SK-N-SH treated with all-trans-retinoic acid at 6 μM for 48 hours (cell line): ENCODE measurements around the gene COL4A1.

Source experiments
- ATAC-seq: fragments of 200-7000 bp; cut with Tn5 transposase; 3 replicates; pipeline ENCODE4 v1.9.1; 2020; ENCODE audit warnings: mild to moderate bottlenecking, moderate library complexity
- BACH2 ChIP-seq: fragments of 250-450 bp; sonication (Bioruptor Pico); IDR thresholded peaks from 2 replicates; pipeline ENCODE4 v1.9.0; 2021; ENCODE audit warnings: mild to moderate bottlenecking, borderline replicate concordance
- CREB5 ChIP-seq: fragments of 250-450 bp; sonication (Bioruptor Pico); IDR thresholded peaks from 2 replicates; pipeline ENCODE4 v1.5.1; 2020; ENCODE audit warnings: low read depth, mild to moderate bottlenecking, moderate library complexity
- CSDC2 ChIP-seq: fragments of 250-450 bp; sonication (Bioruptor Pico); IDR thresholded peaks from 2 replicates; pipeline ENCODE4 v1.5.0; 2020; ENCODE audit warnings: mild to moderate bottlenecking, moderate library complexity
- CSRNP3 ChIP-seq: fragments of 250-450 bp; sonication (Bioruptor Pico); IDR thresholded peaks from 2 replicates; pipeline ENCODE4 v1.5.1; 2021; ENCODE audit warnings: mild to moderate bottlenecking, moderate library complexity
- ESRRG ChIP-seq: fragments of 250-450 bp; sonication (Bioruptor Pico); IDR thresholded peaks from 2 replicates; pipeline ENCODE4 v1.6.1; 2021; ENCODE audit warnings: mild to moderate bottlenecking
- GLIS3 ChIP-seq: fragments of 250-450 bp; sonication (Bioruptor Pico); IDR thresholded peaks from 2 replicates; pipeline ENCODE4 v1.5.0; 2020; ENCODE audit warnings: mild to moderate bottlenecking, moderate library complexity
- ISL1 ChIP-seq: fragments of 250-450 bp; sonication (Bioruptor Pico); IDR thresholded peaks from 2 replicates; pipeline ENCODE4 v2.1.2; 2022; ENCODE audit warnings: mild to moderate bottlenecking, moderate library complexity
- PATZ1 ChIP-seq: fragments of 250-450 bp; sonication (Bioruptor Pico); IDR thresholded peaks from 2 replicates; pipeline ENCODE4 v1.8.0; 2020; ENCODE audit warnings: mild to moderate bottlenecking, moderate library complexity, borderline replicate concordance
- POU6F1 ChIP-seq: fragments of 250-450 bp; sonication (Bioruptor Pico); IDR thresholded peaks from 2 replicates; pipeline ENCODE4 v1.8.0; 2021; ENCODE audit warnings: low read depth, mild to moderate bottlenecking, moderate library complexity, borderline replicate concordance
- PPARA ChIP-seq: fragments of 250-450 bp; sonication (Bioruptor Pico); IDR thresholded peaks from 2 replicates; pipeline ENCODE4 v1.5.0; 2020; ENCODE audit warnings: mild to moderate bottlenecking, borderline replicate concordance
- SNAI2 ChIP-seq: fragments of 250-450 bp; sonication (Bioruptor Pico); IDR thresholded peaks from 2 replicates; pipeline ENCODE4 v1.5.0; 2020; ENCODE audit warnings: mild to moderate bottlenecking, moderate library complexity
- TCF4 ChIP-seq: fragments of 250-450 bp; sonication (Bioruptor Pico); IDR thresholded peaks from 2 replicates; pipeline ENCODE4 v1.8.0; 2021; ENCODE audit warnings: mild to moderate bottlenecking, moderate library complexity, borderline replicate concordance
- TOX ChIP-seq: fragments of 250-450 bp; sonication (Bioruptor Pico); IDR thresholded peaks from 2 replicates; pipeline ENCODE4 v1.8.0; 2021; ENCODE audit warnings: mild to moderate bottlenecking, moderate library complexity, borderline replicate concordance
- TSHZ2 ChIP-seq: fragments of 250-450 bp; sonication (Bioruptor Pico); IDR thresholded peaks from 2 replicates; pipeline ENCODE4 v1.5.0; 2020; ENCODE audit warnings: mild to moderate bottlenecking, moderate library complexity
- ZC3H10 ChIP-seq: fragments of 250-450 bp; sonication (Bioruptor Pico); IDR thresholded peaks from 2 replicates; pipeline ENCODE4 v1.5.1; 2021; ENCODE audit warnings: mild to moderate bottlenecking, moderate library complexity
- ZFP30 ChIP-seq: fragments of 450-650 bp; formaldehyde crosslinking; IDR thresholded peaks from 2 replicates; pipeline ENCODE4 v1.5.0; 2022; ENCODE audit warnings: mild to moderate bottlenecking, moderate library complexity
- ZNF565 ChIP-seq: fragments of 450-650 bp; formaldehyde crosslinking; conservative IDR thresholded peaks from 2 replicates; pipeline ENCODE4 v1.5.0; 2020; ENCODE audit warnings: low read depth, mild to moderate bottlenecking, moderate library complexity
- ZNF70 ChIP-seq: fragments of 450-650 bp; formaldehyde crosslinking; IDR thresholded peaks from 2 replicates; pipeline ENCODE4 v1.5.0; 2020; ENCODE audit warnings: mild to moderate bottlenecking, moderate library complexity
- ZNF8 ChIP-seq: fragments of 450-650 bp; formaldehyde crosslinking; IDR thresholded peaks from 2 replicates; pipeline ENCODE4 v1.5.0; 2020; ENCODE audit warnings: mild to moderate bottlenecking, moderate library complexity

The COL4A1 gene

GRCh38 chr13:110129539-110130186 is 177.3 kb downstream of the COL4A1 start:
- no peak for TF ChIP-seq ZNF70 (CRISPR knock-in tag)
- TF ChIP-seq PPARA, result no peak
- TF ChIP-seq SNAI2 (CRISPR knock-in tag), result no peak
- TF ChIP-seq ZNF8 (CRISPR knock-in tag), result no peak
- TF ChIP-seq BACH2 (CRISPR knock-in tag), result no peak
- TF ChIP-seq ESRRG (CRISPR knock-in tag), result no peak
- TF ChIP-seq TCF4 (CRISPR knock-in tag), result no peak
- no peak for TF ChIP-seq TOX (CRISPR knock-in tag)
- TF ChIP-seq CREB5 (CRISPR knock-in tag), result no peak
- no peak for TF ChIP-seq ZNF565 (CRISPR knock-in tag)
- no peak for TF ChIP-seq POU6F1 (CRISPR knock-in tag)
- no peak for TF ChIP-seq CSDC2 (CRISPR knock-in tag)
- no peak for TF ChIP-seq ZC3H10 (CRISPR knock-in tag)
- TF ChIP-seq CSRNP3 (CRISPR knock-in tag), result no peak
- TF ChIP-seq TSHZ2 (CRISPR knock-in tag), result no peak
- TF ChIP-seq ISL1 (CRISPR knock-in tag), result no peak
- TF ChIP-seq GLIS3 (CRISPR knock-in tag), result no peak
- TF ChIP-seq, all 23 proteins: peak for 0
- ATAC-seq, result no peak

- TF ChIP-seq ZFP30 (no peak), ISL1 (CRISPR knock-in tag) (no peak), BACH2 (CRISPR knock-in tag) (no peak), PATZ1 (no peak), POU6F1 (CRISPR knock-in tag) (no peak), GLIS3 (CRISPR knock-in tag) (no peak), ZNF565 (CRISPR knock-in tag) (no peak), PPARA (no peak), ZNF8 (CRISPR knock-in tag) (no peak), ZC3H10 (CRISPR knock-in tag) (no peak), CSDC2 (CRISPR knock-in tag) (no peak)
Observed at GRCh38 chr13:110129076-110129475, 177.9 kb downstream of the COL4A1 start.

More at GRCh38 chr13:110129076-110129475, 177.9 kb downstream of the COL4A1 start:
- ATAC-seq, result no peak
